Transverse colon (tissue), 4 donors: Measurements from ENCODE around the gene LSAMP.

ENCODE experiments used
- EP300 ChIP-seq: sonication (generic); formaldehyde crosslinking; IDR thresholded peaks from one replicate; pipeline ENCODE4 v1.6.1; 2017; ENCODE audit warnings: antibody characterized with exemption, low read depth
- POLR2A ChIP-seq: fragments of 450-650 bp; IDR thresholded peaks from one replicate; pipeline ENCODE4 v1.6.1; 2016; ENCODE audit warnings: antibody characterized with exemption, mild to moderate bottlenecking, moderate library complexity
- POLR2AphosphoS5 ChIP-seq, 3 donors: sonication (generic); formaldehyde crosslinking; IDR thresholded peaks; one replicate each; pipeline ENCODE4 v1.6.1; 2016; ENCODE audit warnings: antibody characterized with exemption in 3 of 3
- TF ChIP-seq, protein P1 (sequence below), 5 experiments: fragments of 200-600 bp in 3 of 5; fragments of 450-650 bp in 2 of 5; sonication (generic) in 3 of 5; IDR thresholded peaks; 1 replicate in 2 of 5; 2 replicates in 3 of 5; pipeline ENCODE4 v1.5.1; 2016 to 2017; ENCODE audit warnings: antibody characterized with exemption in 5 of 5, inconsistent platforms in 3 of 5, mild to moderate bottlenecking in 2 of 5, moderate library complexity in 1 of 5

DNA sequence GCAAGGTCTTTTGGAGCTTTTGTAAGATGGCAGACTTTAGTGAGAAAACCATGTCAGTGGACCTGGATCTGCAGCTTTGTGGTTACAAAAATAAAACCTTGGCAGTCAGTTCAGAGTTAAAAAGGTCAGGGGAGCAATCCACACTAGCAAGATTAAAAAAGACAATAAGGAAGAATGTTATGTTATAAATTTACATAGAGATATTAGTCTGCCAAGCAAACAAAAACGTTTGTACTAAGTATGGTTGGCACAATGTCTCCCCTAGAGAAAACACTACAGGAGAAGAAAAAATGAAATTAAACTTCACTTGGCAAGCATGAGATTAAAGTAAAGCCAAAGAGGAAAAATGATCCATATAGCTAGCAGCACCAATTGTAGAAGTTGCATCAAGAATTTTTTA, 205.0 kb downstream of the LSAMP start:
- TF ChIP-seq POLR2A (no peak), EP300 (no peak), POLR2AphosphoS5 (IDR thresholded peaks at IDR 0.05) (no peak)
- TF ChIP-seq, protein P1, sequence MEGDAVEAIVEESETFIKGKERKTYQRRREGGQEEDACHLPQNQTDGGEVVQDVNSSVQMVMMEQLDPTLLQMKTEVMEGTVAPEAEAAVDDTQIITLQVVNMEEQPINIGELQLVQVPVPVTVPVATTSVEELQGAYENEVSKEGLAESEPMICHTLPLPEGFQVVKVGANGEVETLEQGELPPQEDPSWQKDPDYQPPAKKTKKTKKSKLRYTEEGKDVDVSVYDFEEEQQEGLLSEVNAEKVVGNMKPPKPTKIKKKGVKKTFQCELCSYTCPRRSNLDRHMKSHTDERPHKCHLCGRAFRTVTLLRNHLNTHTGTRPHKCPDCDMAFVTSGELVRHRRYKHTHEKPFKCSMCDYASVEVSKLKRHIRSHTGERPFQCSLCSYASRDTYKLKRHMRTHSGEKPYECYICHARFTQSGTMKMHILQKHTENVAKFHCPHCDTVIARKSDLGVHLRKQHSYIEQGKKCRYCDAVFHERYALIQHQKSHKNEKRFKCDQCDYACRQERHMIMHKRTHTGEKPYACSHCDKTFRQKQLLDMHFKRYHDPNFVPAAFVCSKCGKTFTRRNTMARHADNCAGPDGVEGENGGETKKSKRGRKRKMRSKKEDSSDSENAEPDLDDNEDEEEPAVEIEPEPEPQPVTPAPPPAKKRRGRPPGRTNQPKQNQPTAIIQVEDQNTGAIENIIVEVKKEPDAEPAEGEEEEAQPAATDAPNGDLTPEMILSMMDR (IDR thresholded peaks at IDR 0.05): no peak
